IMR-90 (cell line): Measurements from ENCODE around the gene NELL1. TPM values are rescaled to one million over a fixed set of nuclear protein-coding genes. Genes with fewer than 3 reads are reported as not detected.

Experiments used
- ATAC-seq: fragments of 200-7000 bp; cut with Tn5 transposase; 2 replicates; pipeline ENCODE4 v1.9.1; 2020; ENCODE audit warnings: low read depth, mild to moderate bottlenecking, moderate library complexity
- BruUV-seq: library from RNA; stranded (reverse); fragments of 400-500 nt; replicated peaks from 2 replicates; lab custom pipeline; 2021; lab: Mats Ljungman, UMichigan
- CTCF ChIA-PET: fragments of 300-600 bp; formaldehyde crosslinking; extraction: SDS; loops from one replicate; lab custom pipeline; 2021; ENCODE audit warnings: antibody characterized with exemption; lab: Yijun Ruan, JAX
- POLR2A ChIA-PET: fragments of 300-600 bp; sonication (Branson Sonifier 250); formaldehyde crosslinking; loops from one replicate; lab custom pipeline; 2022; ENCODE audit warnings: antibody characterized with exemption; ENCODE audit not compliant: unreplicated experiment; lab: Charles Lee
- DNase-seq: peaks from one replicate; pipeline ENCODE4 v3.0.0; 2013
- H2AFZ ChIP-seq: replicated peaks from 2 replicates; pipeline ENCODE3; 2013; ENCODE audit warnings: low read length, mild to moderate bottlenecking; ENCODE audit not compliant: poor library complexity
- H2AK5ac ChIP-seq: 2 replicates; pipeline ENCODE4 v1.6.1; 2013; ENCODE audit warnings: low read depth, low read length, inconsistent platforms
- H2AK9ac ChIP-seq: replicated peaks from 2 replicates; pipeline ENCODE3; 2013; ENCODE audit warnings: mild to moderate bottlenecking, low read depth, low read length, moderate library complexity; ENCODE audit not compliant: poor library complexity
- H2BK120ac ChIP-seq: 2 replicates; pipeline ENCODE4 v1.6.1; 2013; ENCODE audit warnings: low read depth, low read length, inconsistent platforms
- H2BK15ac ChIP-seq: 3 replicates; pipeline ENCODE4 v1.6.1; 2013; ENCODE audit warnings: low read depth, low read length, inconsistent platforms
- H2BK20ac ChIP-seq: 2 replicates; pipeline ENCODE4 v1.6.1; 2013; ENCODE audit warnings: low read depth, mild to moderate bottlenecking, inconsistent platforms, low read length, moderate library complexity
- H2BK5ac ChIP-seq: 2 replicates; pipeline ENCODE4 v1.6.1; 2013; ENCODE audit warnings: mild to moderate bottlenecking, low read depth, low read length, inconsistent platforms; ENCODE audit not compliant: poor library complexity, severe bottlenecking
- H3K14ac ChIP-seq: replicated peaks from 2 replicates; pipeline ENCODE4 v1.6.1; 2013; ENCODE audit warnings: low read depth, low read length, inconsistent platforms
- H3K18ac ChIP-seq: 2 replicates; pipeline ENCODE4 v1.6.1; 2013; ENCODE audit warnings: low read depth, low read length, control low read depth
- H3K23ac ChIP-seq: 2 replicates; pipeline ENCODE4 v1.6.1; 2013; ENCODE audit warnings: low read depth, low read length, inconsistent platforms
- H3K27ac ChIP-seq: 2 replicates; pipeline ENCODE4 v1.5.1; 2013; ENCODE audit warnings: mild to moderate bottlenecking, control low read depth, low read length; ENCODE audit not compliant: insufficient read depth
- H3K27me3 ChIP-seq: 2 replicates; pipeline ENCODE4 v1.6.1; 2013; ENCODE audit warnings: low read length; ENCODE audit not compliant: control insufficient read depth, insufficient read depth
- H3K36me3 ChIP-seq: 2 replicates; pipeline ENCODE4 v1.6.1; 2013; ENCODE audit warnings: low read length, mixed read lengths; ENCODE audit not compliant: control insufficient read depth, insufficient read depth
- H3K4ac ChIP-seq: 2 replicates; pipeline ENCODE4 v1.6.1; 2013; ENCODE audit warnings: low read depth, low read length, inconsistent platforms
- H3K4me1 ChIP-seq: 2 replicates; pipeline ENCODE4 v1.6.1; 2013; ENCODE audit warnings: low read length, mixed read lengths; ENCODE audit not compliant: control insufficient read depth, insufficient read depth
- H3K4me2 ChIP-seq: 2 replicates; pipeline ENCODE4 v1.6.1; 2013; ENCODE audit warnings: low read depth, mild to moderate bottlenecking, control low read depth, low read length, moderate library complexity
- H3K4me3 ChIP-seq: 2 replicates; pipeline ENCODE4 v1.5.1; 2013; ENCODE audit warnings: low read depth, mild to moderate bottlenecking, control low read depth, low read length, moderate library complexity; ENCODE audit not compliant: insufficient read depth
- H3K56ac ChIP-seq: 2 replicates; pipeline ENCODE4 v1.6.1; 2013; ENCODE audit warnings: low read length, inconsistent platforms; ENCODE audit not compliant: insufficient read depth; ENCODE audit errors: extremely low read depth
- H3K79me1 ChIP-seq, 2 experiments: 2 replicates each; pipeline ENCODE4 v1.6.1; 2013; ENCODE audit warnings: low read length in 2 of 2, inconsistent platforms in 1 of 2, low read depth in 1 of 2
- H3K9ac ChIP-seq: 2 replicates; pipeline ENCODE4 v1.6.1; 2013; ENCODE audit warnings: low read depth, low read length, control low read depth
- H3K9me1 ChIP-seq: 2 replicates; pipeline ENCODE4 v1.6.1; 2013; ENCODE audit warnings: low read length, inconsistent platforms; ENCODE audit not compliant: insufficient read depth
- H3K9me3 ChIP-seq: 2 replicates; pipeline ENCODE4 v1.6.1; 2013; ENCODE audit warnings: low read length; ENCODE audit not compliant: control insufficient read depth, insufficient read depth
- H4K20me1 ChIP-seq: 2 replicates; pipeline ENCODE4 v1.6.1; 2013; ENCODE audit warnings: low read length, inconsistent platforms; ENCODE audit not compliant: insufficient read depth
- H4K5ac ChIP-seq: 2 replicates; pipeline ENCODE4 v1.6.1; 2013; ENCODE audit warnings: mild to moderate bottlenecking, low read depth, low read length, control low read depth
- H4K8ac ChIP-seq, 2 experiments: 2 replicates each; pipeline ENCODE4 v1.6.1; 2013; ENCODE audit warnings: low read depth in 2 of 2, low read length in 2 of 2, control low read depth in 1 of 2, inconsistent platforms in 1 of 2
- H4K91ac ChIP-seq: 2 replicates; pipeline ENCODE4 v1.6.1; 2013; ENCODE audit warnings: low read depth, low read length, inconsistent platforms; ENCODE audit not compliant: insufficient read depth
- BHLHE40 ChIP-seq: fragments of 150-350 bp; IDR thresholded peaks from 2 replicates; pipeline ENCODE4 v1.6.1; 2016; ENCODE audit warnings: mild to moderate bottlenecking, low read depth, low read length
- CEBPB ChIP-seq: IDR thresholded peaks from 2 replicates; pipeline ENCODE4 v1.6.1; 2012; ENCODE audit warnings: low read depth, low read length, improper control_type of control experiment
- CHD1 ChIP-seq: IDR thresholded peaks from 2 replicates; pipeline ENCODE4 v1.6.1; 2012; ENCODE audit warnings: low read depth, low read length, improper control_type of control experiment
- FOS ChIP-seq: fragments of 150-350 bp; IDR thresholded peaks from 2 replicates; pipeline ENCODE4 v1.6.1; 2016; ENCODE audit warnings: low read depth, low read length
- MAZ ChIP-seq: IDR thresholded peaks from 2 replicates; pipeline ENCODE4 v1.6.1; 2012; ENCODE audit warnings: low read depth, mild to moderate bottlenecking, low read length, improper control_type of control experiment, moderate library complexity, borderline replicate concordance
- MXI1 ChIP-seq: IDR thresholded peaks from 2 replicates; pipeline ENCODE4 v1.6.1; 2012; ENCODE audit warnings: low read depth, mild to moderate bottlenecking, low read length, moderate library complexity, borderline replicate concordance
- NFE2L2 ChIP-seq: fragments of 150-350 bp; IDR thresholded peaks from 2 replicates; pipeline ENCODE4 v1.6.1; 2016; ENCODE audit warnings: low read depth, mild to moderate bottlenecking, low read length
- POLR2A ChIP-seq: IDR thresholded peaks from 2 replicates; pipeline ENCODE4 v1.6.1; 2012; ENCODE audit warnings: mild to moderate bottlenecking, low read depth, low read length
- RAD21 ChIP-seq: IDR thresholded peaks from 2 replicates; pipeline ENCODE4 v1.6.1; 2012; ENCODE audit warnings: low read length, improper control_type of control experiment
- RCOR1 ChIP-seq: IDR thresholded peaks from 2 replicates; pipeline ENCODE4 v1.6.1; 2012; ENCODE audit warnings: mild to moderate bottlenecking, low read length, improper control_type of control experiment; ENCODE audit not compliant: insufficient replicate concordance
- RFX5 ChIP-seq: IDR thresholded peaks from 2 replicates; pipeline ENCODE4 v1.8.0; 2012; ENCODE audit warnings: low read depth, mild to moderate bottlenecking, low read length, moderate library complexity
- dilution Hi-C: fragments of 300-500 bp; cut with HindIII; formaldehyde crosslinking; loops from one replicate; pipeline ENCODE4 v1.14.3; 2018; ENCODE audit warnings: low sequenced_read_pairs; ENCODE audit not compliant: unreplicated experiment
- in situ Hi-C: fragments of 300-500 bp; cut with MboI; formaldehyde crosslinking; loops from 3 replicates; pipeline ENCODE4 v1.14.3; 2019; ENCODE audit warnings: low sequenced_read_pairs, inconsistent platforms, mixed read lengths
- intact Hi-C: fragments of 100-400 bp; cut with micrococcal nuclease; formaldehyde crosslinking; loops from 2 replicates; pipeline ENCODE4 v1.10.0; 2022
- polyA plus RNA-seq, 3 experiments: library from polyadenylated mRNA; depleted of rRNA; stranded (reverse); fragments of >200 nt; gene quantifications; 2 replicates each; pipeline ENCODE4 v1.2.3, GENCODE V29; 2012; ENCODE audit warnings: low replicate concordance in 1 of 3
- total RNA-seq: library from RNA; depleted of rRNA; stranded (reverse); fragments of >200 nt; gene quantifications from 2 replicates; pipeline ENCODE4 v1.2.3, GENCODE V29; 2012
- TF ChIP-seq, protein P1 (sequence below): conservative IDR thresholded peaks from 2 replicates; pipeline ENCODE4 v1.5.1; 2012; ENCODE audit warnings: mild to moderate bottlenecking, low read depth, low read length, improper control_type of control experiment
- TF ChIP-seq, protein P2 (sequence below): fragments of 150-350 bp; IDR thresholded peaks from 2 replicates; pipeline ENCODE4 v1.6.1; 2016; ENCODE audit warnings: low read depth, mild to moderate bottlenecking, low read length, moderate library complexity, borderline replicate concordance

NELL1 gene
- total and polyA plus RNA-seq, 2 of the 4 experiments (the other 2 are of a cell fraction): not detected

DNA sequence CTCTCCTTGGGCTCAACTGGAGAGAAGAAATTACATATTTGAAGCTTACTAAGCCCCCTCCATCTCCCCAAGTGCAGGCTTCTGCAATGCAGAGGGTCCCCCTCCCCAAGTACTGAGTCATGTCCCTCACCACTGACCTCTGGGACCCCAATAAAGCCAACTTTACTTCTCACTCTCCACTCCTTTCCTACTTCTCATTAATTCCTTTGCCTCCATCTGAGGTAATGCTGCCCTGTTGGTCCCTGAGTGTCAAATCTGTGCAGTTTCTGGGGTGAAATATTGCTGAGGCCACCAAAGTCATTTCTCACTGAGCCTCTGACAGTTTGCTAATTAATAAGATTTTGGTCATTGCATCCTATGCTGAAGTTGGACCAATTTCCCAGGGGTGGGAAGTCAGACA, 101.6 kb downstream of the NELL1 start:
- Histone ChIP-seq H3K14ac (no peak overlapping the region), H3K18ac (no peak overlapping the region), H3K4me3 (no peak overlapping the region), H3K27me3 (no peaks in the 10 kb centered on the region), H2AK5ac (no peak overlapping the region), H4K8ac (no peak overlapping the region), H3K4me2 (no peak overlapping the region), H3K56ac (no peak overlapping the region), H2BK120ac (no peak overlapping the region), H3K9me1 (no peaks in the 10 kb centered on the region), H4K20me1 (no peaks in the 10 kb centered on the region), H4K91ac (no peak overlapping the region), H3K9ac (no peak overlapping the region), H3K4ac (no peak overlapping the region), H3K4me1 (no peaks in the 10 kb centered on the region), H2AK9ac (no peak overlapping the region), H3K27ac (no peak overlapping the region), H4K5ac (no peak overlapping the region), H2AFZ (no peak overlapping the region), H2BK20ac (no peak overlapping the region), H3K36me3 (no peaks in the 10 kb centered on the region), H2BK5ac (no peak overlapping the region), H3K23ac (no peak overlapping the region), H3K79me1 (no peaks in the 10 kb centered on the region), H2BK15ac (no peak overlapping the region), H3K9me3 (peaks cover 3% of the 10 kb centered on the region; the same call in 1 of the 2 replicates)
- dilution Hi-C loops (no loop called here), in situ Hi-C loops (no loop called here), intact Hi-C loops (no loop called here)
- BruUV-seq: no TSS peak
- ATAC-seq (no peak), DNase-seq (no peak)
- ChIA-PET CTCF (no interaction called here), POLR2A (no interaction called here)
- TF ChIP-seq BHLHE40: no peak
- TF ChIP-seq RCOR1: no peak
- no peak for TF ChIP-seq CEBPB
- TF ChIP-seq RAD21: no peak
- TF ChIP-seq MXI1: no peak
- no peak for TF ChIP-seq NFE2L2
- TF ChIP-seq, protein P1, sequence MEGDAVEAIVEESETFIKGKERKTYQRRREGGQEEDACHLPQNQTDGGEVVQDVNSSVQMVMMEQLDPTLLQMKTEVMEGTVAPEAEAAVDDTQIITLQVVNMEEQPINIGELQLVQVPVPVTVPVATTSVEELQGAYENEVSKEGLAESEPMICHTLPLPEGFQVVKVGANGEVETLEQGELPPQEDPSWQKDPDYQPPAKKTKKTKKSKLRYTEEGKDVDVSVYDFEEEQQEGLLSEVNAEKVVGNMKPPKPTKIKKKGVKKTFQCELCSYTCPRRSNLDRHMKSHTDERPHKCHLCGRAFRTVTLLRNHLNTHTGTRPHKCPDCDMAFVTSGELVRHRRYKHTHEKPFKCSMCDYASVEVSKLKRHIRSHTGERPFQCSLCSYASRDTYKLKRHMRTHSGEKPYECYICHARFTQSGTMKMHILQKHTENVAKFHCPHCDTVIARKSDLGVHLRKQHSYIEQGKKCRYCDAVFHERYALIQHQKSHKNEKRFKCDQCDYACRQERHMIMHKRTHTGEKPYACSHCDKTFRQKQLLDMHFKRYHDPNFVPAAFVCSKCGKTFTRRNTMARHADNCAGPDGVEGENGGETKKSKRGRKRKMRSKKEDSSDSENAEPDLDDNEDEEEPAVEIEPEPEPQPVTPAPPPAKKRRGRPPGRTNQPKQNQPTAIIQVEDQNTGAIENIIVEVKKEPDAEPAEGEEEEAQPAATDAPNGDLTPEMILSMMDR: no peak
- TF ChIP-seq MAZ: no peak
- TF ChIP-seq RFX5: no peak
- TF ChIP-seq, protein P2, sequence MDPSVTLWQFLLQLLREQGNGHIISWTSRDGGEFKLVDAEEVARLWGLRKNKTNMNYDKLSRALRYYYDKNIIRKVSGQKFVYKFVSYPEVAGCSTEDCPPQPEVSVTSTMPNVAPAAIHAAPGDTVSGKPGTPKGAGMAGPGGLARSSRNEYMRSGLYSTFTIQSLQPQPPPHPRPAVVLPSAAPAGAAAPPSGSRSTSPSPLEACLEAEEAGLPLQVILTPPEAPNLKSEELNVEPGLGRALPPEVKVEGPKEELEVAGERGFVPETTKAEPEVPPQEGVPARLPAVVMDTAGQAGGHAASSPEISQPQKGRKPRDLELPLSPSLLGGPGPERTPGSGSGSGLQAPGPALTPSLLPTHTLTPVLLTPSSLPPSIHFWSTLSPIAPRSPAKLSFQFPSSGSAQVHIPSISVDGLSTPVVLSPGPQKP: no peak
- no peak for TF ChIP-seq CHD1
- no peak for TF ChIP-seq FOS
- TF ChIP-seq POLR2A: no peak
